Endothelial cell of umbilical vein (primary cell): ENCODE data around the gene PCNX1. TPM values are rescaled to one million over a fixed set of nuclear protein-coding genes. Genes with fewer than 3 reads are reported as not detected.

ENCODE experiments used
- BruUV-seq: library from RNA; stranded (reverse); fragments of 400-500 nt; replicated peaks from 2 replicates; lab custom pipeline; 2021; lab: Mats Ljungman, UMichigan
- CTCF ChIA-PET: fragments of 300-600, 350-600 bp; sonication (Branson Sonifier 250); formaldehyde crosslinking; loops from one replicate; lab custom pipeline; 2021; ENCODE audit warnings: antibody characterized with exemption, inconsistent platforms; lab: Charles Lee
- POLR2A ChIA-PET: fragments of 300-600, 350-600 bp; sonication (Branson Sonifier 250); formaldehyde crosslinking; loops from one replicate; lab custom pipeline; 2021; ENCODE audit warnings: antibody characterized with exemption, inconsistent platforms; lab: Charles Lee
- DNase-seq: peaks from one replicate; pipeline ENCODE4 v3.0.0-alpha.2; 2011; ENCODE audit warnings: low read depth, low spot score
- FAIRE-seq: peaks from 2 replicates; lab custom pipeline; 2011; peaks lifted over from hg19 to GRCh38; lab: Jason Lieb, UNC
- H2AFZ ChIP-seq: 2 replicates; pipeline ENCODE4 v1.6.0; 2012; ENCODE audit warnings: low read depth, low read length, control low read depth, inconsistent platforms
- H3K27ac ChIP-seq: 2 replicates; pipeline ENCODE4 v1.5.1; 2011; ENCODE audit warnings: low read depth, mild to moderate bottlenecking, control low read depth, low read length, moderate library complexity; ENCODE audit not compliant: insufficient read depth
- H3K27me3 ChIP-seq, 2 experiments: 2 replicates each; pipeline versions ENCODE4 v1.6.0 to v1.6.1; 2011; ENCODE audit warnings: low read length in 2 of 2, mixed read lengths in 1 of 2; ENCODE audit not compliant: control insufficient read depth in 2 of 2, insufficient read depth in 2 of 2
- H3K36me3 ChIP-seq, 2 experiments: 2 replicates in 1 of 2; 3 replicates in 1 of 2; pipeline ENCODE4 v1.5.1; 2011; ENCODE audit warnings: low read length in 2 of 2, mild to moderate bottlenecking in 1 of 2, moderate library complexity in 1 of 2; ENCODE audit not compliant: control insufficient read depth in 2 of 2, insufficient read depth in 2 of 2; ENCODE audit errors: extremely low read depth in 1 of 2
- H3K4me1 ChIP-seq: 3 replicates; pipeline ENCODE4 v1.5.1; 2011; ENCODE audit warnings: mild to moderate bottlenecking, low read length; ENCODE audit not compliant: control insufficient read depth, insufficient read depth; ENCODE audit errors: extremely low read depth
- H3K4me2 ChIP-seq: 2 replicates; pipeline ENCODE4 v1.6.1; 2011; ENCODE audit warnings: low read length, control low read depth, mixed read lengths; ENCODE audit not compliant: insufficient read depth
- H3K4me3 ChIP-seq, 3 experiments: fragments of 200-600 bp in 1 of 3; sonication (generic), shearing (Covaris generic) in 1 of 3; replicated peaks in 1 of 3; 2 replicates each; pipeline ENCODE4 v1.5.1; 2011 to 2016; ENCODE audit warnings: control low read depth in 3 of 3, low read length in 3 of 3, mild to moderate bottlenecking in 2 of 3, inconsistent platforms in 1 of 3, low read depth in 1 of 3, moderate library complexity in 1 of 3; ENCODE audit not compliant: insufficient read depth in 1 of 3
- H3K79me2 ChIP-seq: 2 replicates; pipeline ENCODE4 v1.6.0; 2012; ENCODE audit warnings: low read length, inconsistent platforms; ENCODE audit not compliant: control insufficient read depth, insufficient read depth
- H3K9ac ChIP-seq: replicated peaks from 2 replicates; pipeline ENCODE3; 2011; ENCODE audit warnings: low read length, control low read depth; ENCODE audit not compliant: insufficient read depth; ENCODE audit errors: extremely low read depth
- H3K9me1 ChIP-seq: replicated peaks from 3 replicates; pipeline ENCODE4 v1.6.0; 2011; ENCODE audit warnings: mild to moderate bottlenecking, low read length; ENCODE audit not compliant: control insufficient read depth, insufficient read depth; ENCODE audit errors: extremely low read depth
- H3K9me3 ChIP-seq: replicated peaks from 2 replicates; pipeline ENCODE4 v1.5.1; 2012; ENCODE audit warnings: low read length, inconsistent platforms; ENCODE audit not compliant: control insufficient read depth, insufficient read depth
- H4K20me1 ChIP-seq: replicated peaks from 2 replicates; pipeline ENCODE3; 2011; ENCODE audit warnings: mild to moderate bottlenecking, low read length; ENCODE audit not compliant: control insufficient read depth, insufficient read depth; ENCODE audit errors: extremely low read depth
- EZH2 ChIP-seq: IDR thresholded peaks from 2 replicates; pipeline ENCODE4 v1.6.1; 2012; ENCODE audit warnings: borderline replicate concordance, low read depth, mild to moderate bottlenecking, moderate library complexity, low read length, inconsistent platforms; ENCODE audit not compliant: severe bottlenecking
- FOS ChIP-seq: IDR thresholded peaks from 2 replicates; pipeline ENCODE4 v1.6.1; 2011; ENCODE audit warnings: mild to moderate bottlenecking, low read length, moderate library complexity, borderline replicate concordance; ENCODE audit not compliant: insufficient read depth
- GATA2 ChIP-seq: IDR thresholded peaks from 2 replicates; pipeline ENCODE4 v1.7.0; 2011; ENCODE audit warnings: low read depth, mild to moderate bottlenecking, moderate library complexity, mixed read lengths, low read length; ENCODE audit not compliant: insufficient read length, insufficient read depth
- JUN ChIP-seq: IDR thresholded peaks from 2 replicates; pipeline ENCODE4 v1.6.1; 2011; ENCODE audit warnings: borderline replicate concordance, low read depth; ENCODE audit not compliant: insufficient read length, insufficient read depth
- MYC ChIP-seq: IDR thresholded peaks from one replicate; pipeline ENCODE4 v1.6.1; 2011; ENCODE audit warnings: mild to moderate bottlenecking, low read depth, low read length
- POLR2A ChIP-seq: IDR thresholded peaks from 2 replicates; pipeline ENCODE4 v1.6.1; 2012; ENCODE audit warnings: low read depth, mild to moderate bottlenecking, control low read depth, low read length
- POLR2AphosphoS5 ChIP-seq: IDR thresholded peaks from 2 replicates; pipeline ENCODE4 v1.6.1; 2012; ENCODE audit warnings: low read depth, mild to moderate bottlenecking, control low read depth, low read length, moderate library complexity; ENCODE audit not compliant: insufficient read depth
- dilution Hi-C: fragments of 300-500 bp; cut with MboI; formaldehyde crosslinking; loops from one replicate; pipeline ENCODE4 v1.15.0; 2019; ENCODE audit warnings: low sequenced_read_pairs; ENCODE audit not compliant: extremely low pct_ligation_motif_present
- intact Hi-C: fragments of 100-400 bp; cut with micrococcal nuclease; formaldehyde crosslinking; loops from one replicate; pipeline ENCODE4 v1.10.0; 2022
- polyA plus RNA-seq, 4 experiments: library from polyadenylated mRNA; depleted of rRNA in 3 of 4; stranded (reverse) in 3 of 4; unstranded in 1 of 4; fragments of >200 nt; gene quantifications; 2 replicates each; pipeline versions ENCODE4 v1.2.1 to v1.2.3, GENCODE V29; 2011 to 2012; ENCODE audit warnings: missing spikeins in 1 of 4
- total RNA-seq: library from RNA; stranded (reverse); gene quantifications from 2 replicates; pipeline ENCODE4 v1.2.3, GENCODE V29; 2021
- TF ChIP-seq, protein P1 (sequence below), 2 donors: IDR thresholded peaks; 1 replicate in 1 of 2; 2 replicates in 1 of 2; pipeline ENCODE4 v1.5.1; 2011; ENCODE audit warnings: low read length in 2 of 2, mild to moderate bottlenecking in 2 of 2, moderate library complexity in 2 of 2, control low read depth in 1 of 2, inconsistent platforms in 1 of 2, low read depth in 1 of 2; ENCODE audit not compliant: insufficient read depth in 1 of 2; ENCODE audit errors: extremely low read depth in 1 of 2
- TF ChIP-seq, protein P2 (sequence below): IDR thresholded peaks from 2 replicates; pipeline ENCODE4 v1.6.1; 2011; ENCODE audit not compliant: insufficient read depth, insufficient read length

PCNX1 gene
- total and polyA plus RNA-seq, 2 donors (not counting 3 experiments of a cell fraction or from before 2014, with no cell fraction given): 21.4 to 40.5 TPM

DNA sequence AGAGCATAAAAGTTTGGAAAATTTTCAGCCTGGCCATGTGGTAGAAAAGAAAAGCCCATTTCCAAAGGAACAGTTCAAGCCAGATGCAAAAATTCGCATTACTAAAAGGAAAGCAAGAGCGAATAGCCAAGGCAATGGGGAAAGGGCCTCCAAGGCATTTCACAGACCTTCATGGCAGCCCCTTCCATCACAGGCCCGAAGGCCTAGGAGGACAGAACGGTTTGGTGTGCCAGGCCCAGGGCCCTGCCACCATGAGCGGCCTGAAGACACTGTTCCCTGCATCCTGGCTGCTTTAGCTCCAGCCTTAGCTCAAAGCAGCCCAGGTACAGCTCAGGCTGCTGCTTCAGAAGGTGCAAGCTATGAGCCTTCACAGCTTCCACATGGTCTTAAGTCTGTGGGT, 243.5 kb downstream of the PCNX1 start:
- Histone ChIP-seq H3K36me3 (no peaks in the 10 kb centered on the region), H3K9me1 (no peaks in the 10 kb centered on the region), H2AFZ (no peak overlapping the region), H3K27me3 (no peaks in the 10 kb centered on the region), H3K79me2 (no peaks in the 10 kb centered on the region), H3K4me3 (no peak overlapping the region), H3K4me1 (no peaks in the 10 kb centered on the region), H3K27ac (no peak overlapping the region), H3K9me3 (no peaks in the 10 kb centered on the region), H3K4me2 (no peak overlapping the region), H3K9ac (no peak overlapping the region), H4K20me1 (no peaks in the 10 kb centered on the region)
- POLR2A ChIA-PET: no interaction called here
- intact Hi-C loops: no loop called here
- TF ChIP-seq EZH2 (no peak), GATA2 (no peak), JUN (no peak), MYC (no peak), POLR2A (no peak), FOS (no peak), POLR2AphosphoS5 (no peak)
- TF ChIP-seq, protein P1, sequence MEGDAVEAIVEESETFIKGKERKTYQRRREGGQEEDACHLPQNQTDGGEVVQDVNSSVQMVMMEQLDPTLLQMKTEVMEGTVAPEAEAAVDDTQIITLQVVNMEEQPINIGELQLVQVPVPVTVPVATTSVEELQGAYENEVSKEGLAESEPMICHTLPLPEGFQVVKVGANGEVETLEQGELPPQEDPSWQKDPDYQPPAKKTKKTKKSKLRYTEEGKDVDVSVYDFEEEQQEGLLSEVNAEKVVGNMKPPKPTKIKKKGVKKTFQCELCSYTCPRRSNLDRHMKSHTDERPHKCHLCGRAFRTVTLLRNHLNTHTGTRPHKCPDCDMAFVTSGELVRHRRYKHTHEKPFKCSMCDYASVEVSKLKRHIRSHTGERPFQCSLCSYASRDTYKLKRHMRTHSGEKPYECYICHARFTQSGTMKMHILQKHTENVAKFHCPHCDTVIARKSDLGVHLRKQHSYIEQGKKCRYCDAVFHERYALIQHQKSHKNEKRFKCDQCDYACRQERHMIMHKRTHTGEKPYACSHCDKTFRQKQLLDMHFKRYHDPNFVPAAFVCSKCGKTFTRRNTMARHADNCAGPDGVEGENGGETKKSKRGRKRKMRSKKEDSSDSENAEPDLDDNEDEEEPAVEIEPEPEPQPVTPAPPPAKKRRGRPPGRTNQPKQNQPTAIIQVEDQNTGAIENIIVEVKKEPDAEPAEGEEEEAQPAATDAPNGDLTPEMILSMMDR (IDR thresholded peaks at IDR 0.05; ENCODE audit: extremely low read depth in 1 of 2, insufficient read depth in 1 of 2, low read depth in 1 of 2, low read length in 2 of 2): no peak
- TF ChIP-seq, protein P2, sequence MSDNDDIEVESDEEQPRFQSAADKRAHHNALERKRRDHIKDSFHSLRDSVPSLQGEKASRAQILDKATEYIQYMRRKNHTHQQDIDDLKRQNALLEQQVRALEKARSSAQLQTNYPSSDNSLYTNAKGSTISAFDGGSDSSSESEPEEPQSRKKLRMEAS: no peak
- CTCF ChIA-PET: interaction anchor here (0.8 to 3.1 kb wide), 3 partner anchors 8 to 705 kb away, joined by 3 to 11 read pairs (median 3); no protein-coding TSS in a partner anchor
- dilution Hi-C loops: no loop called here
- no peak for DNase-seq
- no peak for FAIRE-seq
- BruUV-seq: no TSS peak
